B cell (primary cell): Measurements from ENCODE around the gene RPL22. TPM values are rescaled to one million over a fixed set of nuclear protein-coding genes. Genes with fewer than 3 reads are reported as not detected.
"Not testable (repeated sequence)": the region's sequence is repeated elsewhere in the genome, so short reads cannot be mapped to it uniquely, and the experiment has no call there.

Experiments
- ATAC-seq: fragments of 200-7000 bp; cut with Tn5 transposase; one replicate; pipeline ENCODE4 v1.10.0; 2021; ENCODE audit warnings: low read depth, mild to moderate bottlenecking, moderate number of reproducible peaks, moderate library complexity
- CTCF ChIA-PET: fragments of 350-600 bp; sonication (Branson Sonifier 250); formaldehyde crosslinking; loops from one replicate; lab custom pipeline; 2021; ENCODE audit warnings: antibody characterized with exemption, inconsistent platforms; lab: Charles Lee
- POLR2A ChIA-PET: fragments of 350-600 bp; sonication (Branson Sonifier 250); formaldehyde crosslinking; loops from one replicate; lab custom pipeline; 2021; ENCODE audit warnings: antibody characterized with exemption; lab: Charles Lee
- DNase-seq: peaks from one replicate; pipeline ENCODE4 v3.0.0; 2013
- H2AFZ ChIP-seq: 2 replicates; pipeline ENCODE4 v1.6.1; 2012; ENCODE audit warnings: mild to moderate bottlenecking, low read depth, low read length; ENCODE audit not compliant: insufficient read depth, poor library complexity, severe bottlenecking
- H3K27ac ChIP-seq, 2 donors: 1 replicate in 1 of 2; 2 replicates in 1 of 2; pipeline ENCODE4 v1.5.1; 2012 to 2013; ENCODE audit warnings: low read length in 2 of 2, mild to moderate bottlenecking in 2 of 2, moderate library complexity in 1 of 2
- H3K27me3 ChIP-seq, 4 experiments: fragments of 200-600 bp in 1 of 4; sonication (generic) in 1 of 4; replicated peaks in 1 of 4; 1 replicate in 2 of 4; 2 replicates in 2 of 4; pipeline versions ENCODE4 v1.6.1 to v1.7.0; 2013 to 2016; ENCODE audit warnings: low read length in 3 of 4, mild to moderate bottlenecking in 2 of 4, mixed read lengths in 1 of 4, moderate library complexity in 1 of 4; ENCODE audit not compliant: insufficient read depth in 4 of 4, control insufficient read depth in 3 of 4; ENCODE audit errors: control extremely low read depth in 1 of 4
- H3K36me3 ChIP-seq, 2 experiments: replicated peaks in 1 of 2; 1 replicate in 1 of 2; 2 replicates in 1 of 2; pipeline versions ENCODE4 v1.6.1 to v1.7.1; 2013; ENCODE audit warnings: low read length in 1 of 2; ENCODE audit not compliant: insufficient read depth in 2 of 2, control insufficient read depth in 1 of 2; ENCODE audit errors: control extremely low read depth in 1 of 2, extremely low read depth in 1 of 2
- H3K4me1 ChIP-seq, 2 donors: fragments of 200-600 bp in 1 of 2; sonication (generic) in 1 of 2; 1 replicate in 1 of 2; 2 replicates in 1 of 2; pipeline versions ENCODE4 v1.5.1 to v1.6.1; 2013 to 2017; ENCODE audit warnings: low read length in 2 of 2; ENCODE audit not compliant: control insufficient read depth in 2 of 2, insufficient read depth in 2 of 2
- H3K4me2 ChIP-seq: replicated peaks from 2 replicates; pipeline ENCODE3; 2012; ENCODE audit warnings: mild to moderate bottlenecking, low read depth, low read length; ENCODE audit not compliant: poor library complexity, severe bottlenecking
- H3K4me3 ChIP-seq, 5 experiments: fragments of 200-600 bp in 1 of 5; sonication (generic) in 1 of 5; 1 replicate in 3 of 5; 2 replicates in 2 of 5; pipeline versions ENCODE4 v1.5.1 to v1.7.0; 2011 to 2016; ENCODE audit warnings: low read length in 4 of 5, mild to moderate bottlenecking in 4 of 5, low read depth in 2 of 5, control low read depth in 1 of 5, moderate library complexity in 1 of 5; ENCODE audit not compliant: insufficient read depth in 1 of 5; ENCODE audit errors: control extremely low read depth in 1 of 5, extremely low read depth in 1 of 5
- H3K79me2 ChIP-seq: fragments of 200-600 bp; sonication (generic); one replicate; pipeline ENCODE4 v1.6.0; 2016; ENCODE audit warnings: low read length; ENCODE audit not compliant: control insufficient read depth, insufficient read depth
- H3K9ac ChIP-seq: fragments of 200-600 bp; sonication (generic); 2 replicates; pipeline ENCODE4 v1.6.1; 2017; ENCODE audit warnings: mild to moderate bottlenecking, low read length, moderate library complexity
- H3K9me3 ChIP-seq, 3 donors: one replicate each; pipeline versions ENCODE4 v1.6.1 to v1.7.1; 2013; ENCODE audit warnings: low read length in 2 of 3; ENCODE audit not compliant: control insufficient read depth in 2 of 3, insufficient read depth in 1 of 3; ENCODE audit errors: control extremely low read depth in 1 of 3
- H4K20me1 ChIP-seq: 2 replicates; pipeline ENCODE4 v1.6.0; 2012; ENCODE audit warnings: mild to moderate bottlenecking, low read length; ENCODE audit not compliant: insufficient read depth, control insufficient read depth, poor library complexity, severe bottlenecking
- H3K27ac Mint-ChIP-seq: one replicate; pipeline ENCODE4 v1.8.0; 2021; ENCODE audit warnings: mixed read lengths
- H3K27me3 Mint-ChIP-seq: one replicate; pipeline ENCODE4 v1.8.0; 2021; ENCODE audit warnings: mixed read lengths
- H3K4me1 Mint-ChIP-seq: one replicate; pipeline ENCODE4 v1.8.0; 2021; ENCODE audit warnings: mixed read lengths
- H3K4me3 Mint-ChIP-seq: one replicate; pipeline ENCODE4 v1.8.0; 2021; ENCODE audit warnings: mixed read lengths
- H3K9me3 Mint-ChIP-seq: one replicate; pipeline ENCODE4 v1.8.0; 2022; ENCODE audit warnings: mixed read lengths; ENCODE audit not compliant: insufficient read depth
- EZH2 ChIP-seq: IDR thresholded peaks from 2 replicates; pipeline ENCODE4 v1.6.1; 2012; ENCODE audit warnings: borderline replicate concordance, low read depth, mild to moderate bottlenecking, moderate library complexity, low read length; ENCODE audit not compliant: insufficient read depth, poor library complexity, severe bottlenecking
- WGBS: methylation state at CpG from one replicate; pipeline ENCODE4 v1.1.5; 2013; ENCODE audit warnings: missing lambda C conversion rate; ENCODE audit not compliant: insufficient coverage; 5-methylcytosine and 5-hydroxymethylcytosine counted together
- intact Hi-C: fragments of 100-400 bp; cut with micrococcal nuclease; formaldehyde crosslinking; loops from one replicate; pipeline ENCODE4 v1.10.0; 2022
- polyA plus RNA-seq: library from polyadenylated mRNA; depleted of rRNA; stranded (reverse); fragments of >200 nt; gene quantifications from 2 replicates; pipeline ENCODE4 v1.2.3, GENCODE V29; 2012
- total RNA-seq, 2 donors: library from RNA; stranded (reverse); fragments of 120-200 nt in 1 of 2; gene quantifications; 1 replicate in 1 of 2; 2 replicates in 1 of 2; pipeline versions ENCODE4 v1.2.3 to v1.2.4, GENCODE V29; 2013 to 2022
- TF ChIP-seq, protein P1 (sequence below): fragments of 200-600 bp; IDR thresholded peaks from one replicate; pipeline ENCODE4 v1.8.0; 2022; ENCODE audit warnings: antibody characterized with exemption, mild to moderate bottlenecking

The RPL22 gene
- total and polyA plus RNA-seq, 2 donors (not counting 1 experiment from before 2014, with no cell fraction given): 70.9 to 471 TPM

DNA sequence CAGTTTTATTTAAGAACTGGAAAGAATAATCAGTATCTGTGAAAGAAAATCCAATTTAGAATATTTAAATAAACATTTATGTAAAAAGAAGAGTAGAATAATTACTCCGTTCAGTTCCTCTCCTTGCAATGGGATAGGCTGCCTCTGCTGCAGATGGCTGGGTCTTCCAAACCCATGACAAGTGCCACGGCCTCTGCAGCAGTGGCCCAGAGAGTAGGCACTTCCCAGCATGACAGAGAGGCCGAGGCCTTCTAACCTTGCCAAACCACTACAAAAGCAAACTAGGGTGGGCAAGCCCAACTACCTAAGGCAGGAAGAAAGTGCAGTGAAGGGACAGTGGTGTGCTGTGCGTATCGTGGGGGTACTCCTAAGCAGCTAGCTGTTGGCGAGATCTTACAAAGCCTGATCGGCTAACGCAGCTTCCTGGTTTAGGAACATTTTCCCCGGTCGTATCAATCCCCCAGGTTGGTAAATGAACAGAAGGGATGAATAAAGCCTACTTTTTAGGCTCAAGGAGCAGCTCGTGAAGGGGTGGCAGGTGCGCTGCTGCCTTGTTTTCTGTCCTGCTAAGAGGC lies 21.9 kb upstream of the RPL22 start:
- Mint-ChIP-seq H3K4me1 (no peaks in the 10 kb centered on the region), H3K27ac (no peak overlapping the region), H3K9me3 (no peaks in the 10 kb centered on the region), H3K27me3 (peaks cover 11% of the 10 kb centered on the region), H3K4me3 (no peak overlapping the region)
- peaks cover 3% of the 10 kb centered on the region for H3K79me2 ChIP-seq
- H3K4me1 ChIP-seq: no peaks in the 10 kb centered on the region
- H3K9ac ChIP-seq: no peak overlapping the region
- POLR2A ChIA-PET: no interaction called here
- no peak for TF ChIP-seq EZH2
- TF ChIP-seq, protein P1, sequence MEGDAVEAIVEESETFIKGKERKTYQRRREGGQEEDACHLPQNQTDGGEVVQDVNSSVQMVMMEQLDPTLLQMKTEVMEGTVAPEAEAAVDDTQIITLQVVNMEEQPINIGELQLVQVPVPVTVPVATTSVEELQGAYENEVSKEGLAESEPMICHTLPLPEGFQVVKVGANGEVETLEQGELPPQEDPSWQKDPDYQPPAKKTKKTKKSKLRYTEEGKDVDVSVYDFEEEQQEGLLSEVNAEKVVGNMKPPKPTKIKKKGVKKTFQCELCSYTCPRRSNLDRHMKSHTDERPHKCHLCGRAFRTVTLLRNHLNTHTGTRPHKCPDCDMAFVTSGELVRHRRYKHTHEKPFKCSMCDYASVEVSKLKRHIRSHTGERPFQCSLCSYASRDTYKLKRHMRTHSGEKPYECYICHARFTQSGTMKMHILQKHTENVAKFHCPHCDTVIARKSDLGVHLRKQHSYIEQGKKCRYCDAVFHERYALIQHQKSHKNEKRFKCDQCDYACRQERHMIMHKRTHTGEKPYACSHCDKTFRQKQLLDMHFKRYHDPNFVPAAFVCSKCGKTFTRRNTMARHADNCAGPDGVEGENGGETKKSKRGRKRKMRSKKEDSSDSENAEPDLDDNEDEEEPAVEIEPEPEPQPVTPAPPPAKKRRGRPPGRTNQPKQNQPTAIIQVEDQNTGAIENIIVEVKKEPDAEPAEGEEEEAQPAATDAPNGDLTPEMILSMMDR: no peak
- no peak overlapping the region for H3K27ac ChIP-seq
- no peak overlapping the region for H2AFZ ChIP-seq
- DNase-seq (no peak), ATAC-seq (no peak)
- H4K20me1 ChIP-seq: peaks cover 9% of the 10 kb centered on the region
- intact Hi-C loops: no loop called here
- H3K9me3 ChIP-seq: no peaks in the 10 kb centered on the region
- H3K4me2 ChIP-seq: no peak overlapping the region
- H3K27me3 ChIP-seq: peaks cover 0 to 5% (median 0%) of the 10 kb centered on the region in 4 experiments
- H3K36me3 ChIP-seq: peaks cover 5 to 28% of the 10 kb centered on the region in 2 experiments
- 98% methylated on average over 11 of the region's 12 CpGs for WGBS
- CTCF ChIA-PET: interaction anchor here (0.6 kb wide), 1 partner anchor 285 kb away, joined by 3 read pairs; no protein-coding TSS in a partner anchor
- no peak overlapping the region for H3K4me3 ChIP-seq

DNA sequence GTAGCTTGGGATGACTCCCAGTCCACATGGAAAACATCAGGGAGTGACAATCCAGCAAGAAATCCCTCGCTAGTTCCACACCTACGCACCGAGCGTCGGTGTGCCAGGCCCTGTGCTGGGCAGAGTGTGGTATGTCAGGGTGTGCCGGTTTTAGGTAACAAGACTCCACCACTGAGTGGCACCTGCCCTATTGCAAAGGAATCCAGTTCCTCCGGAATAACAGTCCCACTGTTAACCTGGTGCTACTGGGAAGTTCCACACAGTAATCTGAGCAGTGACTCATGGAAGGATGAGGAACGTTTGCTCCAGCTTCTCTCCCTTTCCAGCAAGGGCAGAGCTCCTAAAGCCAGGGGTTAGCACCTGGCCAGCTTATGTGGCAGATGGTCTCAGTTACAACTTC lies 20.8 kb upstream of the RPL22 start:
- Mint-ChIP-seq H3K4me1 (no peaks in the 10 kb centered on the region), H3K9me3 (no peaks in the 10 kb centered on the region), H3K27ac (no peak overlapping the region), H3K27me3 (peaks cover 19% of the 10 kb centered on the region), H3K4me3 (no peak overlapping the region)
- Histone ChIP-seq H3K36me3 (peaks cover 5 to 28% of the 10 kb centered on the region in 2 experiments), H3K9me3 (no peaks in the 10 kb centered on the region), H3K9ac (no peak overlapping the region), H4K20me1 (peaks cover under 1% of the 10 kb centered on the region), H3K79me2 (no peaks in the 10 kb centered on the region), H3K27me3 (peaks cover 0 to 8% (median 0%) of the 10 kb centered on the region in 4 experiments), H2AFZ (no peak overlapping the region), H3K27ac (no peak overlapping the region), H3K4me3 (no peak overlapping the region), H3K4me1 (no peaks in the 10 kb centered on the region), H3K4me2 (no peak overlapping the region)
- CTCF ChIA-PET: no interaction called here
- ATAC-seq: no peak
- no peak for DNase-seq
- TF ChIP-seq, protein P1: no peak
- TF ChIP-seq EZH2: no peak
- intact Hi-C loops: no loop called here
- 97% methylated on average over 8 of the region's 8 CpGs for WGBS
- POLR2A ChIA-PET: no interaction called here

DNA sequence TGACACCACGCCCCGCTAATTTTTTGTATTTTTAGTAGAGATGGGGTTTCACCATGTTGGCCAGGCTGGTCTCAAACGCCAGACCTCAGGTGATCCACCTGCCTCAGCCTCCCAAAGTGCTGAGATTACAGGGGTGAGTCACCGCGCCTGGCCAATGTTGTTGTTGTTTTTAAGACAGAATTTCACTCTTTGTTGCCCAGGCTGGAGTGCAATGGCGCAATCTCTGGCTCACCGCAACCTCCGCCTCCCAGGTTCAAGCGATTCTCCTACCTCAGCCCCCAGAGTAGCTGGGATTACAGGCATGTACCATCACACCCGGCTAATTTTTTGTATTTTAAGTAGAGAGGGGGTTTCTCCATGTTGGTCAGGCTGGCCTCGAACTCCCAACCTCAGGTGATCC lies 20.2 kb upstream of the RPL22 start:
- H4K20me1 ChIP-seq, H3K4me3 Mint-ChIP-seq, H3K4me1 Mint-ChIP-seq, H3K4me1 ChIP-seq, H3K27ac Mint-ChIP-seq, POLR2A ChIA-PET, H3K9me3 Mint-ChIP-seq, CTCF ChIA-PET, H3K9ac ChIP-seq, H3K4me2 ChIP-seq, H3K9me3 ChIP-seq, H3K27ac ChIP-seq, H3K27me3 ChIP-seq, H3K79me2 ChIP-seq, ATAC-seq, intact Hi-C loops, H3K4me3 ChIP-seq, H2AFZ ChIP-seq, DNase-seq: not testable (repeated sequence)
- H3K27me3 Mint-ChIP-seq: peaks cover 20% of the 10 kb centered on the region
- 92% methylated on average over 5 of the region's 11 CpGs for WGBS
- H3K36me3 ChIP-seq: peaks cover 5 to 26% of the 10 kb centered on the region in 2 experiments
